Astrocyte (in vitro differentiated cells and primary cell): Measurements from ENCODE around the gene CDSN.

ENCODE experiments used
- CTCF ChIP-seq: IDR thresholded peaks from 2 replicates; pipeline ENCODE4 v1.5.1; 2011; ENCODE audit warnings: low read depth, mild to moderate bottlenecking, inconsistent platforms, low read length, moderate library complexity; ENCODE audit not compliant: insufficient read depth
- EZH2 ChIP-seq: IDR thresholded peaks from 2 replicates; pipeline ENCODE4 v1.6.1; 2012; ENCODE audit warnings: mild to moderate bottlenecking, low read length, inconsistent platforms; ENCODE audit not compliant: insufficient read depth

DNA sequence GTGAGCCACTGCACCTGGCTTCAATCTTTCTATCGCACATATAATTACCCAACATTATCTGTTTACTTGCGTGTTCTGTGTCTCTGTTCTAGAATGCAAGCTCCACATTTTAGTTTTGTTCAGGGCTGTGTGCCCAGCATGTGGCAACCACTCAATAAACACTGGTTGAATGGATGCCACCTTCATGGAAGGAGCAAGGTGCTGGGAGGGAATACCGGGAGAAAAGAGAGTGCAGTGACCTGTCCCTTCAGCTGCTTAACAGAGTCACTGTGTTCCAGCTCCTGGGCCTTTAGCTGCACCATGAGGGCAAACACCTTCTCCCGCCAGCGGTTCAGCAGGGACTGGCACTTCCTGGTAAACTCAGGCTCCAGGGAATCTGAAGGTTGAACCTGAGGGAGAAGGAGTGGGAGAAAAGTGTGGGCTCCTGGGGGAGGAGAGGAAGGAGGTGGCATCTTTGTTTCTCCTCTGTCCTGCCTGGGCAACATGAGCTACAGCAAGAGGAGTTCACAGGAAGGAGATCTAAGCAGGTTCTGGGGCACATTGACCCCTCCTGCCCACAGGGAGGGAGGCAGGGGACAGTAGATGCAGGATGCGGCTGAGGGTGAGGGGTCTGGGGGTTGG, 29.7 kb upstream of the CDSN start:
- TF ChIP-seq CTCF (no peak), EZH2 (no peak)
